Heart left ventricle (tissue), 13 donors: ENCODE results near the gene MYO5B.

Experiments used
- POLR2A ChIP-seq, 2 donors: fragments of 450-650 bp; IDR thresholded peaks; one replicate each; pipeline ENCODE4 v1.6.1; 2017; ENCODE audit warnings: antibody characterized with exemption in 2 of 2, mild to moderate bottlenecking in 2 of 2, moderate library complexity in 2 of 2
- TF ChIP-seq, protein P1 (sequence below), 12 donors: fragments of 200-600 bp; sonication (generic) in 4 of 12; IDR thresholded peaks; one replicate each; pipeline versions ENCODE4 v1.5.0 to v1.8.0; 2018 to 2022; ENCODE audit warnings: antibody characterized with exemption in 12 of 12, mild to moderate bottlenecking in 5 of 12
- donor health status: ischemic (EF 13 %, LVEDD 7.1; RV severe dilation, severe dysfunction).
- donor health status: DM: no; HTN: yes; CAD: no.
- donor health status: DM: no; HTN: no; CAD: no.
- donor health status: ischemic (EF 25% LVEDD 6.9; RV normal size, moderate dysfunction).
- donor health status: ischemic (EF 25% LVEDD 5.7; RV mildly dilated, moderate dysfunction).
- donor health status: ischemic (EF 35%, LVEDD 5.7; RV mildly dilated, moderate dysfunction).
- donor health status: nonischemic (EF 11% LVEDD 7.7; RV severe dilation, severe dysfunction).
- donor health status: DM: yes; HTN: yes; CAD: no.
- donor health status: PGD.
- donor health status: ischemic (EF 29% LVEDD 5.4; RV normal size, mild dysfunction).
- donor health status: nonischemic (EF 23%, LVEDD 6.1; RV moderate dilation, normal function).

DNA sequence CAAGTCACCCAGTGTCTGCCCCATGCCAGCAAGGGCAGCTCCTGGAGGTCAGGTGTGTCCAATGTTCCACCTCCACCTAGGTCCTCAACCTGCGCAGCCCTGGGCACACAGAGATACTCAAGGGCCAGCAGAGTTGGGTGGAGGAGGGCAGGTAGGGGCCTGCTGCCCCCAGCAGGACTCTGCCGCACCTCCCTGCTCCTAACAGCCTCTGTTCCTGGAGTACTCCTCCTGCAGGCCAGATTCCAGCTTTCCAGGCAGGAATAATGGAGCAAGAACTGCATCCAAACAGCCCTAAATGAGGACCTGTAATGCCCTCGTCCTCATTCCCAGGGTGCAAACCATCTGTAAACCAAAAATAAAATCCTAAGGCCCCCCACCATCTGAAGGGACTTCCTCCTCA lies 337.2 kb downstream of the MYO5B start:
- TF ChIP-seq, protein P1, sequence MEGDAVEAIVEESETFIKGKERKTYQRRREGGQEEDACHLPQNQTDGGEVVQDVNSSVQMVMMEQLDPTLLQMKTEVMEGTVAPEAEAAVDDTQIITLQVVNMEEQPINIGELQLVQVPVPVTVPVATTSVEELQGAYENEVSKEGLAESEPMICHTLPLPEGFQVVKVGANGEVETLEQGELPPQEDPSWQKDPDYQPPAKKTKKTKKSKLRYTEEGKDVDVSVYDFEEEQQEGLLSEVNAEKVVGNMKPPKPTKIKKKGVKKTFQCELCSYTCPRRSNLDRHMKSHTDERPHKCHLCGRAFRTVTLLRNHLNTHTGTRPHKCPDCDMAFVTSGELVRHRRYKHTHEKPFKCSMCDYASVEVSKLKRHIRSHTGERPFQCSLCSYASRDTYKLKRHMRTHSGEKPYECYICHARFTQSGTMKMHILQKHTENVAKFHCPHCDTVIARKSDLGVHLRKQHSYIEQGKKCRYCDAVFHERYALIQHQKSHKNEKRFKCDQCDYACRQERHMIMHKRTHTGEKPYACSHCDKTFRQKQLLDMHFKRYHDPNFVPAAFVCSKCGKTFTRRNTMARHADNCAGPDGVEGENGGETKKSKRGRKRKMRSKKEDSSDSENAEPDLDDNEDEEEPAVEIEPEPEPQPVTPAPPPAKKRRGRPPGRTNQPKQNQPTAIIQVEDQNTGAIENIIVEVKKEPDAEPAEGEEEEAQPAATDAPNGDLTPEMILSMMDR (IDR thresholded peaks at IDR 0.05): no peak
- TF ChIP-seq POLR2A (IDR thresholded peaks at IDR 0.05): no peak
